Ectodermal cell (in vitro differentiated cells): ENCODE results near the gene KLF11.

Source experiments
- H3K27ac ChIP-seq: 2 replicates; pipeline ENCODE4 v1.7.0; 2013; ENCODE audit warnings: mild to moderate bottlenecking, low read depth, low read length; ENCODE audit not compliant: insufficient read depth, poor library complexity, severe bottlenecking
- H3K27me3 ChIP-seq: 2 replicates; pipeline ENCODE4 v1.7.0; 2013; ENCODE audit warnings: mild to moderate bottlenecking, low read length; ENCODE audit not compliant: insufficient read depth, control insufficient read depth, poor library complexity, severe bottlenecking
- H3K36me3 ChIP-seq: one replicate; pipeline ENCODE4 v1.7.0; 2013; ENCODE audit warnings: low read length; ENCODE audit not compliant: control insufficient read depth, insufficient read depth
- H3K4me1 ChIP-seq: one replicate; pipeline ENCODE4 v1.7.0; 2013; ENCODE audit warnings: low read length; ENCODE audit not compliant: control insufficient read depth, insufficient read depth
- H3K4me3 ChIP-seq: 2 replicates; pipeline ENCODE4 v1.7.0; 2013; ENCODE audit warnings: low read depth, low read length, control low read depth; ENCODE audit not compliant: insufficient read depth
- H3K9me3 ChIP-seq: 2 replicates; pipeline ENCODE4 v1.7.0; 2013; ENCODE audit warnings: mild to moderate bottlenecking, low read length, moderate library complexity; ENCODE audit not compliant: control insufficient read depth
- WGBS, 2 experiments: methylation state at CpG; one replicate each; pipeline ENCODE4 v1.1.7; 2013; ENCODE audit warnings: missing lambda C conversion rate in 2 of 2; 5-methylcytosine and 5-hydroxymethylcytosine counted together

Gene KLF11

GRCh38 chr2:10064932-10065772 is 21.8 kb downstream of the KLF11 start:
- peaks cover 8% of the 10 kb centered on the region for H3K4me1 ChIP-seq
- 54 to 60% methylated on average over 18 of the region's 18 CpGs for WGBS, 2 experiments
- H3K27ac ChIP-seq: no peak overlapping the region

GRCh38 chr2:10065773-10066055 is 22.4 kb downstream of the KLF11 start:
- Histone ChIP-seq H3K27ac (no peak overlapping the region), H3K36me3 (no peaks in the 10 kb centered on the region), H3K4me1 (peaks cover 8% of the 10 kb centered on the region), H3K4me3 (no peak overlapping the region), H3K9me3 (no peaks in the 10 kb centered on the region), H3K27me3 (no peaks in the 10 kb centered on the region)
- 85 to 88% methylated on average over 6 of the region's 6 CpGs for WGBS, 2 experiments

More at GRCh38 chr2:10064932-10065772, 21.8 kb downstream of the KLF11 start:
- Histone ChIP-seq H3K4me3 (no peak overlapping the region), H3K9me3 (no peaks in the 10 kb centered on the region), H3K36me3 (no peaks in the 10 kb centered on the region), H3K27me3 (no peaks in the 10 kb centered on the region)

GRCh38 chr2:10067330-10067729 is 24.0 kb downstream of the KLF11 start:
- Histone ChIP-seq H3K9me3 (no peaks in the 10 kb centered on the region), H3K4me3 (no peak overlapping the region), H3K4me1 (peaks cover 8% of the 10 kb centered on the region), H3K27ac (no peak overlapping the region), H3K27me3 (no peaks in the 10 kb centered on the region), H3K36me3 (no peaks in the 10 kb centered on the region)
- 50 to 53% methylated on average over 2 of the region's 2 CpGs for WGBS, 2 experiments

- 86 to 100% methylated on average over 1 of the region's 1 CpG for WGBS, 2 experiments
- no peaks in the 10 kb centered on the region for H3K36me3 ChIP-seq
- no peaks in the 10 kb centered on the region for H3K27me3 ChIP-seq
- no peak overlapping the region for H3K4me3 ChIP-seq
- H3K4me1 ChIP-seq: peaks cover 9% of the 10 kb centered on the region
- no peak overlapping the region for H3K27ac ChIP-seq
- H3K9me3 ChIP-seq: no peaks in the 10 kb centered on the region
Measured at GRCh38 chr2:10067881-10068280, 24.5 kb downstream of the KLF11 start.

- H3K9me3 ChIP-seq: no peaks in the 10 kb centered on the region
- H3K27me3 ChIP-seq: peaks cover 18% of the 10 kb centered on the region
- H3K4me1 ChIP-seq: peaks cover 4% of the 10 kb centered on the region
- H3K36me3 ChIP-seq: no peaks in the 10 kb centered on the region
- 92 to 93% methylated on average over 16 of the region's 16 CpGs for WGBS, 2 experiments
- no peak overlapping the region for H3K4me3 ChIP-seq
- H3K27ac ChIP-seq: no peak overlapping the region
Measured at GRCh38 chr2:10071176-10071575, 27.8 kb downstream of the KLF11 start.

GRCh38 chr2:10071595-10071994 is 28.2 kb downstream of the KLF11 start:
- Histone ChIP-seq H3K9me3 (no peaks in the 10 kb centered on the region), H3K4me1 (peaks cover 4% of the 10 kb centered on the region), H3K27me3 (peaks cover 22% of the 10 kb centered on the region), H3K36me3 (no peaks in the 10 kb centered on the region), H3K4me3 (no peak overlapping the region), H3K27ac (no peak overlapping the region)
- 90 to 96% methylated on average over 7 of the region's 7 CpGs for WGBS, 2 experiments

- Histone ChIP-seq H3K9me3 (no peaks in the 10 kb centered on the region), H3K27ac (no peak overlapping the region), H3K4me1 (peaks cover 4% of the 10 kb centered on the region), H3K36me3 (no peaks in the 10 kb centered on the region), H3K4me3 (no peak overlapping the region), H3K27me3 (peaks cover 34% of the 10 kb centered on the region)
- 37 to 42% methylated on average over 20 of the region's 20 CpGs for WGBS, 2 experiments
Measured at GRCh38 chr2:10072656-10073480, 29.5 kb downstream of the KLF11 start.

- Histone ChIP-seq H3K27me3 (peaks cover 43% of the 10 kb centered on the region), H3K4me1 (peaks cover 4% of the 10 kb centered on the region), H3K36me3 (no peaks in the 10 kb centered on the region), H3K9me3 (no peaks in the 10 kb centered on the region), H3K4me3 (no peak overlapping the region), H3K27ac (no peak overlapping the region)
- 62 to 68% methylated on average over 8 of the region's 8 CpGs for WGBS, 2 experiments
Measured at GRCh38 chr2:10073706-10074105, 30.4 kb downstream of the KLF11 start.

GRCh38 chr2:10075101-10075500 is 31.8 kb downstream of the KLF11 start:
- Histone ChIP-seq H3K9me3 (no peaks in the 10 kb centered on the region), H3K27ac (no peak overlapping the region), H3K4me3 (no peak overlapping the region), H3K36me3 (no peaks in the 10 kb centered on the region), H3K4me1 (peaks cover 4% of the 10 kb centered on the region), H3K27me3 (peaks cover 57% of the 10 kb centered on the region)
- WGBS, 2 experiments: 86% methylated on average over 13 of the region's 13 CpGs

GRCh38 chr2:10075571-10076209 is 32.3 kb downstream of the KLF11 start:
- Histone ChIP-seq H3K27me3 (peaks cover 63% of the 10 kb centered on the region), H3K36me3 (no peaks in the 10 kb centered on the region), H3K9me3 (no peaks in the 10 kb centered on the region), H3K4me3 (no peak overlapping the region), H3K4me1 (peaks cover 5% of the 10 kb centered on the region), H3K27ac (no peak overlapping the region)
- 84 to 90% methylated on average over 8 to 9 of the region's 9 CpGs for WGBS, 2 experiments
